K562 (cell line): Measurements from ENCODE around the gene MAMDC2.

Source experiments
- MAFK ChIP-seq: IDR thresholded peaks from 2 replicates; pipeline ENCODE4 v1.6.1; 2011; ENCODE audit warnings: low read length, improper control_type of control experiment
- PTTG1 ChIP-seq: fragments of 450-650 bp; IDR thresholded peaks from 2 replicates; pipeline ENCODE4 v1.6.1; 2016; ENCODE audit warnings: low read depth, mild to moderate bottlenecking, missing genetic modification characterization, missing compliant biosample characterization
- REST ChIP-seq, 2 experiments: fragments of 450-650 bp; formaldehyde crosslinking in 1 of 2; IDR thresholded peaks; 2 replicates each; pipeline versions ENCODE4 v1.4.0 to v1.6.1; 2014 to 2020; ENCODE audit warnings: mild to moderate bottlenecking in 2 of 2, borderline replicate concordance in 1 of 2, low read depth in 1 of 2
- RFX1 ChIP-seq: fragments of 450-650 bp; IDR thresholded peaks from 2 replicates; pipeline ENCODE4 v1.6.1; 2016; ENCODE audit warnings: mild to moderate bottlenecking, moderate library complexity
- ZNF280B ChIP-seq: fragments of 250-450 bp; sonication (Bioruptor Pico); IDR thresholded peaks from 2 replicates; pipeline ENCODE4 v1.5.1; 2021; ENCODE audit warnings: mild to moderate bottlenecking
- ZNF589 ChIP-seq: fragments of 200-800 bp; sonication (Bioruptor generic); IDR thresholded peaks from 2 replicates; pipeline ENCODE4 v1.6.1; 2016; ENCODE audit warnings: low read depth, missing genetic modification characterization, missing compliant biosample characterization
- ZNF707 ChIP-seq: fragments of 250-450 bp; sonication (Bioruptor Pico); conservative IDR thresholded peaks from 2 replicates; pipeline ENCODE4 v1.8.0; 2022; ENCODE audit warnings: inconsistent platforms, mild to moderate bottlenecking, moderate library complexity

- TF ChIP-seq PTTG1 (tag) (no peak), RFX1 (no peak), ZNF589 (no peak), REST (IDR thresholded peaks at IDR 0.05; ENCODE audit: borderline replicate concordance) (no peak), REST (CRISPR knock-in tag; IDR thresholded peaks at IDR 0.05; ENCODE audit: low read depth) (no peak), ZNF280B (no peak), ZNF707 (CRISPR knock-in tag) (no peak), MAFK (no peak)
Measured at GRCh38 chr9:70006306-70006705, 37.3 kb upstream of the MAMDC2 start.
